NCI-H526 (cell line): ENCODE results near the gene GNPNAT1.

ENCODE experiments used
- DNase-seq, 2 experiments: peaks; one replicate each; lab custom pipeline; 2025; lab: John Stamatoyannopoulos, UW

The GNPNAT1 gene

DNA sequence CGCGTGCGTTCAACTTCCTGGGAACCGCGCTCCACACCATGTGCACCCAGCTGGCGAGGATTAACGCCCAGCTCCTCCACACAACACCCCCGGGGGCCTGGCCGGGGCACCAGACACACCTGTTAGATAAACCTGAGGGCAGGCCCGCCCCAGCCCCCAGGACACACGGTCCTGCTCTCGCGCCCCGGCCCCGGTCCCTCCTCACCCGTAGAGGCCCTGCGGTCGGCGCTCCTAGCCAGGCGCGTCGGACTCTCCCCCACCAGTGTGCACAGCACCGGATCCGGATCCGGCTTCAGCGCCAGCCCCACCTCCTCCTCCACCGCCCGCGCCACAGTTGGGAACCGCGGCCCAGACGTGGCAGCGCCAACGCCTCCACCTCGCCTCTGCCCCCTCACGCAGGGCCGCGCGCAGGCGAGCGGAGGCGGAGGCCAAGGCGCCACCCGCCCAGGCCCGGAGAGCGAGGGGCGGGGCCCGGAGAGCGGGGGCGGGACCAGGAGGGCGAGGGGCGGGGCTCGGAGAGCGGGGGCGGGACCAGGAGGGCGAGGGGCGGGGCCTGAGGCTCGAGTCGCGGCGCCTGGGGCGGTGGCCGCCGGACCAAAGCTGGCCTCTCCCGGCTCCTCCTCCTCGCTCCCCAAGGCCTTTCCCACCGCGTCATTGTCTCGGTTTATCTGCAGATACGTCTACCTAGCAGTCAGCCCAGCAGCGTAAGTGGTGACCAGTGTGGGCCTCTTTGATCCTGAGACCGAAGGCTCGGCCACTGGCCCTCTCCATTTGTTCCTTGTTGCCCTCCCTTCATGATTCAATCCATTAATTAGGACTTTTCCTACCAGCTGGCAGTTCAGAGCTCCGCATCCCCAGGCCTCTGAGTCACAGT, at the start of gene GNPNAT1:
Gene GNPNAT1, minus strand, starts transcription at position 385 of the 874 bp plus-strand sequence. CDS start 6,957 bp downstream, outside the sequence.
- DNase-seq = peak; percentile 65 to 91

DNA sequence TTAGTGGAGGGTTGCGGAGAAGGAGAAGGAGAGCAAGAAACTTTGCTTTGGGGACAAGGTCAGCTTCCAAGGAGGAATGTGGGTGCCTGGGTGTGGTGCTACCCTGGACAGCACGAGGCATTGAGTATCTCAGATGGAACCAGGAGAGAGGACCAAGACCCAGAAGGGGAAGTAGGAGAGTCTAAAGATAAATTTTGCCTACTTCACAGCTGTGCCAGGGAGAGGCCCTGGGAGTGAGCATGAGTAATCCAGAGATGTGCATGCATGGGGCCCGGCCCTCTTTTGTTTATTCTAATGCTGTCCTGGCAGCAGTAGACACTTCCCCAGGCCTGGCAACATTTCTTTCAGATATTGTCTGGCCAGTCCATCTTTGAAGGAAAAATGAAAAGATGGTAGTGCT, 49.5 kb upstream of the GNPNAT1 start:
- no peak for DNase-seq

DNA sequence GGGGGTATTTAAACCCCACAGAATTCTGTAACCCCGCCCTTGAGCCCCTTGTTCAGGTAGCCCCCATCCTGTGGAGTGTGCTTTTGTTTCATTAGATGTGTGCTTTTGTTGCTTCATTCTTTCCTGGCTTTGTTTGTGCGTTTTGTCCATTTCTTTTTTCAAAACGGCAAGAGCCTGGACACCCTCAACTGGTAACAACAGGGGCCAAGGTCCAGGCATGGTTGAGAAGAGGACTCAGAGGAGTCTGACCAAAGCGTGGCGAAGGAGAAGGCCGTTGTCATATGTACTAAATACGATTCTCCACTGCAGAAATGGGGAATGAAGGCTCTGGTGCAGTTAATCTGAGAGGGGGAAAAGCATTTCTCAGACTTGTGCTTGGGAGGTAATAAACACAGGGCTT, 46.0 kb upstream of the GNPNAT1 start:
- DNase-seq = no peak

DNA sequence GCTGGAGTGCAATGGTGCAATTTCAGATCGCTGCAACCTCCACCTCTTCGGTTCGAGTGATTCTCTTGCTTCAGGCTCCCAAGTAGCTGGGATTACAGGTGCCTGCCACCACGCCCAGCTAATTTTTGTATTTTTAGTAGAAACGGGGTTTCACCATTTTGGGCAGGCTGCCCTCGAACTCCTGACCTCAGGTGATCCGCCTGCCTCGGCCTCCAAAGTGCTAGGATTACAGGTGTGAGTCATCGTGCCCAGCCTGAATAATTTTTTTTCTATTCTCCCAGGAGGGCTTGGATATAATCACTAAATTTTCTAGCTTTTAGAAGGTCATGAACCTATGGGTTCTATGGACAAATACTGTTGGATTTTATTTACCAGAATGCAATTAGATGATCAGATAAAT, 44.7 kb upstream of the GNPNAT1 start:
- no peak for DNase-seq

DNA sequence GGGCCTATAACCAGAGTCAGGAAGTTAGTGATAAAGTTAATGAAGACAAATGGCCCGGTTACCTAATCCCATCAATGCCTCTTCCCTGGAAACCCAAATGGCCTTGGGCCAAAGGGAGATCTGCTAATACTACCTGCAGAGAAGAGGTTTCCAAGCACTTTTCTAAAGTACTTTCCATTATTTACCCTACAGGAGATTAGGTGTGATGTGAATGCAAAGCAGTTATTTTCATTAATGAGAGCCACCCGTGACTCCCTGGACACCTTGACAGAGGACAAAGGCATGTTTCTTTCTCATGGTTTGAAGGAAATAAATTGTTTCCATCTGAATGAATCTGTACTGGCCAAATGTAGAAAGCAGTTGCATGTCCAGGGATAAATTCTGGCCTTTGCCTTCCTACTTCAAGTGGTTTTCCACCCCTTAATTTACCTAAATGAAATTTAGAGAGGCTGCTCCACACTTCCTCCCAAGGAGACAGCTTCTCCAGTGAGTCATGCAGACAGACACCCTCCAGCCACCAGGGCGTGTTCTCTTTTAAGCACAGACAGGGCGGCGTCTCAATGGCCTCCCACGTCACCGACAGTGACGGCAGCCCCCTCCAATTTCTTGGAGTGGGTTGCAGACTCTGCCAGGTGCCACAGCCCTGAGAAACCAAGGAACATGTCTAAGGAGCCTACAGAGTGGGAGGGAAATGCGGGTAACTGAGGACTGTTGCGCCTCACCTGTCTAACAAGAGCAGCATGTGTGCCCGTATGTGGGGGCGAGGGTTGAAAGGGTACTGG, 43.9 kb upstream of the GNPNAT1 start:
- peak in 1 of 2 experiments; percentile 6 for DNase-seq

DNA sequence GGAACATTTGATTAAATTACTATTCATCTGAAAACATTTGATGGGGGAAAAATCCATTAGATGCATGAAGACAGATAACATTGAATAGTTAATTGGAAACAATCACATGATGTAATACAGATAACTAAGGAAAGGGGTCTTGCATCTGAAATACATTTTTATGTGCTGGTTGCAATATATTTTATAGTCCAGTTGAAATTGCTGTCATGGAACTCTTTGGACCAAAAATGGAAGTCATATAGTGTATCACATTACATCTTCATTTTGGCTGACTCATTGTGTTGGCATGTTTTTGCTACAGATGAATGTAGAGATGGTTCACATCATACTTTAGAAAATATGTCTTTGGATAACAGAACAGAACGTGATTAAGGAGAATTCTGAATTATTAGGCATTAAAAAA, 43.0 kb upstream of the GNPNAT1 start:
- DNase-seq = no peak

DNA sequence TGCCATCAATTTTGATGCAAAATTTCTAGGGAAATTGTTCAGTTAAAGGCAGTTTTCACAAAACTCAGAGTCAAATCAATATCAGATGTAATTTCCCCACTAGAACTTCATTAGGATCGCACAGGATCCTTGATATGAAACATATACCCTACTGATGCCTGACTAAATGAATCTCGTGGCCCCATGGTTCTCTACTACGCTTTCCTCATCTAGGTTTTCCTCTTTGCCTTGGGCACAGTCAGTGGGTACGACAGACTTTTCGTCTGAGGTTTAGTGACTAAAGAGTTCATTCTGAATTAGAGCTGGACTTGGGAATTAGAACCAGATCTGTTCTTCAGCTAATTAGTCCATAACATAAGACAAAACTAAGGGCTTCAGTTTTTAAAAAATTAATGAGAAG, 42.5 kb upstream of the GNPNAT1 start:
- no peak for DNase-seq

DNA sequence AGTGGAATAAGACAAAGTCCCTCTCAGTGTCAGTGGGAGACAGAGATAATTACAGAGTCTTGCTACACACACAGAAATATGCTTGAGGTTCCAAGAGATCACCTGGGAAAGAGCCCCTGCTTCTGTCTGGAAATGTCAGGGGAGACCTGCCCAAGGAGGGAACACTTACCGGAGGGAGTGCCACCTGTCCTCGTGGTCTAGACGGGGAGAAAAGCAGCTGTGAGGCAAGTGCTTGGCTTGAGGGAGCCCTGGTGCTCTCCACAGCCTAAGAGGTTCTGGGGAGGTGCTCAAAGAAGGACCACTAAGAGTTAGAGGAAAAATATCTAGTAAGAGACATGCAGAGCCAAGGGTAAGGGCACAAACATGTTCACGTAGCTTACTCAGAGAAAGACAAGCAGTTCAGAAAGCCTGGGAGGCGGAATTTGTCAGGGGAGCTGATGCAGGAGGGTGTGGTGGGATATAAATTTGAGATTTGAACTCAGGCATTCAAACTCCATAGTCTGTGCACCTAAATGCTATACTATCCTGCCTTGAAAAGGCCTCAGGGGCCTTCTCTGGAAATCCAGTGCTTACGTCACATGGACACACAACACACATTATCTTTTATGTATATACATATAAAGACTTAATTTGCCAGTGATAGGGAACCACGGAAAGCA, 38.2 kb upstream of the GNPNAT1 start:
- DNase-seq = no peak

DNA sequence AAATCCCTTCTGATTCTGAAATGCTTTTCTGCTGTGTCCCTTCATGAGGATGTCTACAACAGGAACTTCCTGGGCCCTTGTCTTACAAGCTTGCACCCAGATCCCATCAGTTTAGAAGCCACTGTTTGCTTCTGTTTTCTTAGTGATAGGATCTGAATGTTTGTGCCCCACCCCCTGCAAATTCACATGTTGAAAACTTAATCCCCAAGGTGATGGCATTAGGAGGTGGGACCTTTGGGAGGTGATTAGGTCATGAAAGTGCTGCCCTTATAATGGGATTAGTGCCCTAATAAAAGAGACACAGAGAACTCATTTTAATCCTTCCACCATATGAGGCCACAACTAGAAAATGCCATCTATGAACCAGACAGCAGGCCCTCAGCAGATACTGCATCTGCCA, 36.0 kb upstream of the GNPNAT1 start:
- no peak for DNase-seq

DNA sequence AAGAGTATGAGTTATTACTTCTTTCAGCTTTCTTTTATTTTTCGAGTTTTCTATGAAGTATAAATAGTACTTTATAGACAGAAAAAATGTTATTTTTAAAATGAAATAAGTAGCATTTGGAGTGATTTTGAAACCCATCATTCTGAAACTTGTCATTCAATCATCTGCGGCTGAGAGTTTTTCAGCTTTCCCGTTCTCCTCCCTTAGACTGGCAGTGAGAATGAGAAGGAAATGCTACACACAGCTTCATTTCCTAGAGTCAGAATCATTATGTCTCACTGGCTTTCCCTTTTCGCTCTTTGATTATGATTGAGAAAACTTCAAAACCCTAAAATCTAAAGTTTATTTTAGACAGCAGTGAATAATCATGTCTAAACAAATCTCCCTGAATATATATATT, 33.7 kb upstream of the GNPNAT1 start:
- no peak for DNase-seq

DNA sequence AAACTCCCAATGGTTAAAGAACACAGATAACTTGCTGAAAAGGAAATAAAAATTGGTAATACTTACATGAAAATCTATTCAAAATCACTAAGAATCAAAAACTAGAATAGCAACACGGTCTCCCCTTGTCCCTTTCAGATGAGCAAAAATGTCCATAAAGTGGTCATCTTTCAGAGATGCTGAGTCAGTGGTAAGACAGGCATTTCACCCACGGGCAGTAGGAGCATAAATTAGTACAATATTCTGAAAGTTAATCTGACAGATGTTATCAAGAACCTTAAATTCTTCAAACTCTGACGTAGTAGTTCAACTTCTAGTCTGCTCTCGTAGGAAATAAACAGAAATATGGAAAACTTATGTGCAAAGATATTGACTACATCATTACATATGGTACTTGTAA, 33.1 kb upstream of the GNPNAT1 start:
- no peak for DNase-seq

DNA sequence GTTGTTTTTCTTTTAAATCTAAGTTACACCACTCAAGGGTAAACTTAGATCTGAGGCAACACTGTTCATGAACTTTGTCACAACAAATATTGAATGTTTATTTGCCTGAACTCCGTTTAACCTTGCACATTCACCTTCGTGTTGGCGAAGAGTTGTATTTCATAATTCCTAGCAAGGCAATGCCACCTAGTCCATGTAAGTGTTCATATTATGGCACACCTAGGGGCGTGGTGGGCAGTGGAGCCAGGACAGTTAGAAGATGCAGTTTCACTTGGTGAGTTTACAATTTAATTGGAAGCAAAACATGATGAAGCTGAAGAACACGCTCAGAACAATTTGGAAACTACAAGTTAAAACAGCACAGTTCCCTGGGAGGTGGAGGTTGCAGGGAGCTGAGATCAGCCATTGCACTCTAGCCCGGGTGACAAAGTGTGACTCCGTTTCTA, 30.4 kb upstream of the GNPNAT1 start:
- no peak for DNase-seq

DNA sequence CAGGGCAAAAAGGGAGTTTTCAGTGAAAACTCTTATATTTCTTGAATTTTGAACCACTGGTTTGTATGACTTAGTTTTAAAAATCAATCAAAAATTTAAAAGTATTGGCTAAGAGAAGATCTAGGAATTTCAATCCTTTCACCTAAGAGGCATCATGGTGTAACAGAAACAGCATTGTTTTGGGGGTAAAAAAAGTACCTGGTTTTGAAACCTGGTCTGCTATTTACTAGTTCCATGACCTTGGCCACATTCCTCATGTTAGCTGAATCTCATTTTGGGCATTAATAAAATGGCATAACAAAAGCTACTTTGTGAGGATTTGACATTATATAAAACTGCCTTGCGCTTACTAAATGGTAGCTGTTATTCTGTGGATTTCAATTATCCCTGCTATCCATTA, 16.7 kb upstream of the GNPNAT1 start:
- DNase-seq = no peak

DNA sequence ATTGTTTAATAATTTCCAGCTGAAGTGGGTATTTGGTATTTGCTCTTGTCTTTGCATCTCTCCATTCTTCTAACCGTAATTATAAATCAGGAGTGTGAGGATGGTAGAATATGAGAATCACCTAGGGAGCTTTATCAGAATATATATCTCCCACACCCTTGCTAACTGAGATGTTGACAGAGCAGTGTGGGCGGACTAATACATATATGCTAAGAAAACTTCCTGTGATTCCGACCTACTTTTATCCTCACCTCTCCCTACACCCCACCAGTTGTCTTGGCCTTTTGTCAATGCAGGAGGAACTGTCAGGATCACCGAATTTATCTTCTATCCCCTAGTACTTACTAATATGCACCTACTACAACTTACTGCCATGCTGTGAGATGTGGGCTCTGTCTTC, 14.7 kb upstream of the GNPNAT1 start:
- no peak for DNase-seq

DNA sequence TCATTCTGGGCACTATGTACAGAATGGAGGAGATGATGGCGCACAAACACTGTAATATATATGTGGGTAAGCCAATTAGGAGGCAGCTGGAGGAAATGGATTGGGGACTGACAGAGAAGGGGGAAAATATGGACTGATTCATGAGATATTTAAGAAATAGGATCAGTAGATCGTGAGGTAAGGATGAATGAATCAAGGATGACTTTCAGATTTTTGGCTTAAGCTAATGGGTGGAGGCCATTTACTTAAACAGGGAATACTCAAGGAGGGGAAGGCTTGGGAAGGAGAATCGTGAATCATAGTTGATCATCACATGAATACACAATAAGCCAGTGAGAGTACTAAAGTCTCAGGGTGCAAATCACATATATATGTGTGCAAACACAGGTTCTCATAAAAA, 11.2 kb upstream of the GNPNAT1 start:
- DNase-seq = no peak

DNA sequence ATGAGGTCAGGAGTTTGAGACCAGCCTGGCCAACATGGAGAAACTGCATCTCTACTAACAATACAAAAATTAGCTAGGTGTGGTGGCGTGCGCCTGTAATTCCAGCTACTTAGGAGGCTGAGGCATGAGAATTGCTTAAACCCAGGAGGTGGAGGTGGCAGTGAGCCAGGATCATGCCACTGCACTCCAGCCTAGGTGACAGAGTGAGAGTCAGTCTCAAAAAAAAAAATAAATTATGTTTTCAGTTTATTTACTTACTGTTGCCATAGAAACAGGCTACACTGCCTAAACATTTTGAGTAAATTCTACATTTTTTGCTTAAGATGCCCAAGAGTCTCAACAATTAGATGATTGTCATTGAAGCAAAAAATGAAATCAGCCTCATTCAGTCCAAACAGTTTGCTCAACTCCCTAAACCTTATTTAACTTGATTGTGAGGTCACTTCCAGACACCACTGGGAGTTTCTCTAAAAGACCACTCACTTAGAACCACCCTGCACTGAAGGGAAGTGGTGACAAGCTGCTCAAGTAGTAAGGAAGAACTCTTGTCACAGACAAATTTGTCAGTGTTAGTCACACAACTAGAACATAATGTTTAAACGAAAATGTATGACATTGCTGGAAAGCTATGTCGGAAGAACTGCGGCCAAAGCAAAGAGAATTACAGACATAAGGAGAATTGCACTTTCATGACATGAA, 9.8 kb upstream of the GNPNAT1 start:
- DNase-seq = no peak

DNA sequence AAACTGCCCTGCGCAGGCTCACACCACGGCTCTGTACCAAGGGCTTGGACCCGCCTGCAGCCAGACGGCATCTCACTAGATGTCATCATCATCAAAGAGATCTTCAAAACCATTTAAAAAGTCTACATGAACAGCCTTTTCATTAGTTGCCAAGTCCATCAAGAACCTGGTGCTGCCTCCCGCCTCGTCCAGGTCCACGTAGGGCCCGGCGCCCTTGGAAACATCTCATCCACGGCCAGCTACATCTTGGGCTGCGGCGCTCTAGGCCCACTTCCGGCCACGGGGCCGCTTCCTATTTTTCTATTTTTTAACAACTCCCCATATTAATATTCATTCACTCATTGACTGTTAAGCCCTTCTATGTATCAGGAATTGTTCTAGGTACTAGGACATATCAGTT, 7.4 kb upstream of the GNPNAT1 start:
- no peak for DNase-seq

DNA sequence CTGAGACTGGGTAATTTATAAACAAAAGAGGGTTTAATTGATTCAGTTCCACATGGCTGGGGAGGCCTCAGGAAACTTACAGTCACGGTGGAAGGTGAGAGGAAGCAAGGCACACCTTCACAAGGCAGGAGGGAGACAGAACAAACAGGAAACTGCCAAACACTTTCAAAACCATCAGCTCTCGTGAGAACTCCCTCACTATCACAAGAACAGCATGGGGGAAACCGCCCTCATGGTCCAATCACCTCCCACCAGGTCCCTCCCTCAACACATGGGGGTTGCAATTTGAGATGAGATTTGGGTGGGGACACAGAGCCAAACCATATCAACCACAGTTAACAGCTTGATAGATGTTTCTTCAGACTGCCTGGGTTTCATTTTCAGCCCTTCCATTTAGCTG, 6.2 kb upstream of the GNPNAT1 start:
- no peak for DNase-seq

DNA sequence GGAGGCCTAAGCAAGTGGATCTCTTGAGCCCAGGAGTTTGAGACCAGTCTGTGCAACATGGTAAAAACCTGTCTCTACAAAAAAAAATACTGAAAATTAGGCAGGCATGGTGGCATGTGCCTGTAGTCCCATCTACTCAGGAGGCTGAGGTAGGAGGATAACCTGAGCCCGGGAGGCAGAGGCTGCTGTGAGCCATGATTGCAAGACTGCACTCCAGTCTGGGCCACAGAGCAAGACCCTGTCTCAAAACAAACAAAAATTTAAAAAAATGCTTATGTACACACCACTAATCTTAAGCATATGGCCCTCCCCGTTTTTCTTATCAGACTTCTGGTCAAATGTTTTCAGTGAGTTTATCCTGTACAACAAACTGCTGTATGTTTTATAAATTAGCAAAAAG, 1.7 kb upstream of the GNPNAT1 start:
- no peak for DNase-seq

DNA sequence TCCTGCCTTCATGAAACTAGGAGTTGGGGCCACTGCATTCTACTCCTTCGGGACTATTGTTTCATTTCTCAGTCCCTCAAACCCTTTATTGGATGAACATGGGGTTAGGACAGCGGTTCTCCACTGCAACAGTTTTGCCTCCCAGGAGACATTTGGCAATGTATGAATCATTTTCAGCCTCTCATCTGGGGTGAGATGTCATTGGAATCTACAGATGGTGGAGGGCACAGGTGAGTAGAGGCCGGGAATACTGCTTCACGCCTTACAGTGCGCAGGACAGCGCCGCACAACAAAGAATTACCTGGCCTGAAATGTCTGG, 649 bp upstream of the GNPNAT1 start:
- no peak for DNase-seq

DNA sequence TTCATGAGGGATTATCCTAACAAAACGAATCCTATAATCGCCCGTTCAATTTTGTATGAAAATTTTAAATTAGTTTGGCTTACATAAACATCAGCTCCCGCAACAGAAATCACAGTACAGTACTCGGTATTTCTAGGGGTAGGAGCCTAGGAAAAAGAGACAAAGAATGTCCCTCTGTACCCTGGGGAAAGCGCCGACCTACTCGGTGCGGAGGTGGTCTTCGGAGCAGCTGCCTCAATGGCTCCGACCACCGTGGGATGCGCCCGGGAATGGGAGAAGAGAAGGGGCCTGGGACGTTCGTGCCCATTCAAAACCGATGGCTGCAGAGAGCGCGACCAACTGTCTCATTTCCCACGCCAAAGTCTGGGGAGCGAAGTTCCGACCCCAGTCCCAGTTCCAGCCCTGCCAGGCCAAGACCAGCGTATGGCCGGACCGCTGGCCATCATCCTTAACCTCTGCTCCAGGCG, 618 bp downstream of the GNPNAT1 start:
- DNase-seq = peak in 1 of 2 experiments; percentile 45
